Esophagus muscularis mucosa (tissue), 3 donors: ENCODE measurements around the gene APELA.

Experiments used
- CTCF ChIP-seq, 3 experiments: fragments of 200-600 bp in 2 of 3; fragments of 450-650 bp in 1 of 3; sonication (generic) in 2 of 3; IDR thresholded peaks; one replicate each; pipeline ENCODE4 v1.5.1; 2017 to 2019; ENCODE audit warnings: antibody characterized with exemption in 3 of 3, mild to moderate bottlenecking in 2 of 3, moderate library complexity in 1 of 3
- EP300 ChIP-seq: sonication (generic); formaldehyde crosslinking; IDR thresholded peaks from one replicate; pipeline ENCODE4 v1.6.1; 2017; ENCODE audit warnings: antibody characterized with exemption

GRCh38 chr4:164904336-164904735 is 27.4 kb downstream of the APELA start:
- TF ChIP-seq CTCF (IDR thresholded peaks at IDR 0.05) (no peak), EP300 (no peak)
